Duodenal mucosa (tissue), 2 donors: ENCODE measurements around the gene ZMYND19.

Experiments used
- H3K27ac ChIP-seq: one replicate; pipeline ENCODE4 v1.7.0; 2013; ENCODE audit warnings: low read depth, low read length
- H3K27me3 ChIP-seq, 2 donors: one replicate each; pipeline ENCODE4 v1.7.0; 2013; ENCODE audit warnings: low read length in 2 of 2, control low read depth in 1 of 2; ENCODE audit not compliant: insufficient read depth in 2 of 2, control insufficient read depth in 1 of 2
- H3K36me3 ChIP-seq, 2 donors: one replicate each; pipeline ENCODE4 v1.7.0; 2013; ENCODE audit warnings: low read length in 2 of 2, control low read depth in 1 of 2; ENCODE audit not compliant: insufficient read depth in 2 of 2, control insufficient read depth in 1 of 2
- H3K4me1 ChIP-seq, 2 donors: one replicate each; pipeline ENCODE4 v1.7.0; 2013; ENCODE audit warnings: low read length in 2 of 2, control low read depth in 1 of 2; ENCODE audit not compliant: insufficient read depth in 2 of 2, control insufficient read depth in 1 of 2
- H3K4me3 ChIP-seq, 2 donors: one replicate each; pipeline ENCODE4 v1.7.0; 2013; ENCODE audit warnings: low read length in 2 of 2, low read depth in 1 of 2
- H3K9ac ChIP-seq, 2 donors: one replicate each; pipeline ENCODE4 v1.7.0; 2013; ENCODE audit warnings: low read length in 2 of 2, low read depth in 1 of 2
- H3K9me3 ChIP-seq, 2 donors: one replicate each; pipeline ENCODE4 v1.7.0; 2013; ENCODE audit warnings: low read length in 2 of 2, control low read depth in 1 of 2; ENCODE audit not compliant: control insufficient read depth in 1 of 2

ZMYND19 gene

GRCh38 chr9:137589441-137590122, 730 bp downstream of the ZMYND19 start:
- Histone ChIP-seq H3K27ac (no peak overlapping the region), H3K4me1 (peaks cover 12 to 19% of the 10 kb centered on the region in 2 donors)

GRCh38 chr9:137588891-137589290, 1.4 kb downstream of the ZMYND19 start:
- Histone ChIP-seq H3K9ac (peak overlapping the region in 1 of 2 donors; percentile 65), H3K27me3 (no peaks in the 10 kb centered on the region), H3K27ac (no peak overlapping the region), H3K36me3 (peaks cover 14 to 40% of the 10 kb centered on the region in 2 donors), H3K4me3 (peak overlapping the region; percentile 73 to 74), H3K4me1 (peaks cover 12 to 19% of the 10 kb centered on the region in 2 donors), H3K9me3 (no peaks in the 10 kb centered on the region)

More at GRCh38 chr9:137589441-137590122, 730 bp downstream of the ZMYND19 start:
- H3K9me3 ChIP-seq, result no peaks in the 10 kb centered on the region
- H3K9ac ChIP-seq, result peak overlapping the region; percentile 52 to 65
- no peaks in the 10 kb centered on the region for H3K27me3 ChIP-seq
- H3K36me3 ChIP-seq, result peaks cover 9 to 34% of the 10 kb centered on the region in 2 donors
- H3K4me3 ChIP-seq, result peak overlapping the region; percentile 73 to 74

- H3K27me3 ChIP-seq, result no peaks in the 10 kb centered on the region
- no peak overlapping the region for H3K4me3 ChIP-seq
- no peaks in the 10 kb centered on the region for H3K9me3 ChIP-seq
- H3K4me1 ChIP-seq, result peaks cover 12 to 19% of the 10 kb centered on the region in 2 donors
- peaks cover 18 to 46% of the 10 kb centered on the region in 2 donors for H3K36me3 ChIP-seq
- no peak overlapping the region for H3K27ac ChIP-seq
- no peak overlapping the region for H3K9ac ChIP-seq
These were observed 2.0 kb downstream of the ZMYND19 start for GRCh38 chr9:137588311-137588710.

- no peak overlapping the region for H3K27ac ChIP-seq
- H3K36me3 ChIP-seq, result peaks cover 21 to 60% of the 10 kb centered on the region in 2 donors
- H3K4me1 ChIP-seq, result peaks cover 10 to 12% of the 10 kb centered on the region in 2 donors
- no peaks in the 10 kb centered on the region for H3K9me3 ChIP-seq
- no peak overlapping the region for H3K9ac ChIP-seq
- H3K27me3 ChIP-seq, result no peaks in the 10 kb centered on the region
- no peak overlapping the region for H3K4me3 ChIP-seq
These were observed 3.5 kb downstream of the ZMYND19 start for GRCh38 chr9:137586854-137587253.

GRCh38 chr9:137583957-137584356, 6.4 kb downstream of the ZMYND19 start:
- Histone ChIP-seq H3K4me3 (no peak overlapping the region), H3K27ac (no peak overlapping the region), H3K27me3 (no peaks in the 10 kb centered on the region), H3K36me3 (peaks cover 21 to 66% of the 10 kb centered on the region in 2 donors), H3K9ac (no peak overlapping the region), H3K9me3 (no peaks in the 10 kb centered on the region), H3K4me1 (peaks cover 5 to 8% of the 10 kb centered on the region in 2 donors)

- Histone ChIP-seq H3K4me3 (no peak overlapping the region), H3K27ac (no peak overlapping the region), H3K36me3 (peaks cover 20 to 64% of the 10 kb centered on the region in 2 donors)
These were observed 7.0 kb downstream of the ZMYND19 start for GRCh38 chr9:137583347-137583746.

GRCh38 chr9:137582286-137582860, 7.9 kb downstream of the ZMYND19 start:
- Histone ChIP-seq H3K36me3 (peaks cover 14 to 55% of the 10 kb centered on the region in 2 donors), H3K4me1 (peaks cover 8 to 13% of the 10 kb centered on the region in 2 donors), H3K9me3 (no peaks in the 10 kb centered on the region), H3K4me3 (no peak overlapping the region), H3K27ac (no peak overlapping the region), H3K9ac (no peak overlapping the region), H3K27me3 (no peaks in the 10 kb centered on the region)

More at GRCh38 chr9:137583347-137583746, 7.0 kb downstream of the ZMYND19 start:
- Histone ChIP-seq H3K27me3 (no peaks in the 10 kb centered on the region), H3K9me3 (no peaks in the 10 kb centered on the region), H3K9ac (no peak overlapping the region), H3K4me1 (peaks cover 3 to 5% of the 10 kb centered on the region in 2 donors)

GRCh38 chr9:137581361-137582285, 8.7 kb downstream of the ZMYND19 start:
- H3K4me3 ChIP-seq, result no peak overlapping the region
- H3K9me3 ChIP-seq, result no peaks in the 10 kb centered on the region
- H3K27ac ChIP-seq, result no peak overlapping the region
- no peaks in the 10 kb centered on the region for H3K27me3 ChIP-seq
- peaks cover 13 to 18% of the 10 kb centered on the region in 2 donors for H3K4me1 ChIP-seq
- no peak overlapping the region for H3K9ac ChIP-seq
- peaks cover 14 to 48% of the 10 kb centered on the region in 2 donors for H3K36me3 ChIP-seq

GRCh38 chr9:137580954-137581322, 9.4 kb downstream of the ZMYND19 start:
- H3K9ac ChIP-seq, result no peak overlapping the region
- no peak overlapping the region for H3K4me3 ChIP-seq
- H3K27ac ChIP-seq, result no peak overlapping the region
- peaks cover 17 to 23% of the 10 kb centered on the region in 2 donors for H3K4me1 ChIP-seq
- peaks cover 14 to 45% of the 10 kb centered on the region in 2 donors for H3K36me3 ChIP-seq
- H3K27me3 ChIP-seq, result no peaks in the 10 kb centered on the region
- no peaks in the 10 kb centered on the region for H3K9me3 ChIP-seq
